Activated T-cell treated with anti-CD3 and anti-CD28 coated beads, Interleukin-2, amount 50 U/mL, for 4 hours (primary cell): ENCODE results near the gene HSPA14. TPM values are rescaled to one million over a fixed set of nuclear protein-coding genes. Genes with fewer than 3 reads are reported as not detected.

ENCODE experiments used
- ATAC-seq, 2 donors: fragments of 200-7000 bp; cut with Tn5 transposase; one replicate each; pipeline ENCODE4 v1.10.0; 2021
- DNase-seq: peaks from one replicate; pipeline ENCODE4 v3.0.0-alpha.2; 2020
- H3K27me3 Mint-ChIP-seq: one replicate; pipeline ENCODE4 v1.8.0; 2021; ENCODE audit warnings: low read depth, mixed read lengths
- H3K36me3 Mint-ChIP-seq: one replicate; pipeline ENCODE4 v1.8.0; 2022; ENCODE audit warnings: mixed read lengths; ENCODE audit not compliant: insufficient read depth
- H3K4me1 Mint-ChIP-seq: one replicate; pipeline ENCODE4 v1.8.0; 2021; ENCODE audit warnings: low read depth, mixed read lengths
- H3K4me3 Mint-ChIP-seq: one replicate; pipeline ENCODE4 v1.8.0; 2021; ENCODE audit warnings: mild to moderate bottlenecking, moderate library complexity, mixed read lengths
- H3K9me3 Mint-ChIP-seq: one replicate; pipeline ENCODE4 v1.8.0; 2021; ENCODE audit warnings: mixed read lengths
- total RNA-seq, 3 donors: library from RNA; stranded (reverse); gene quantifications; one replicate each; pipeline ENCODE4 v1.2.1, GENCODE V29; 2021

HSPA14 gene
- total RNA-seq, 3 donors from 2014 or later: 53.9 to 58.5 (median 54.6) TPM

- peak in 1 of 2 donors; percentile 62 for ATAC-seq
- DNase-seq: peak; percentile 29
- H3K9me3 Mint-ChIP-seq: no peaks in the 10 kb centered on the region
- H3K27me3 Mint-ChIP-seq: no peaks in the 10 kb centered on the region
- peaks cover 7% of the 10 kb centered on the region for H3K4me1 Mint-ChIP-seq
- H3K36me3 Mint-ChIP-seq: no peaks in the 10 kb centered on the region
- no peak overlapping the region for H3K4me3 Mint-ChIP-seq
Observed at GRCh38 chr10:14822879-14823755, 15.0 kb upstream of the HSPA14 start.

GRCh38 chr10:14823966-14824365 is 14.1 kb upstream of the HSPA14 start:
- H3K36me3 Mint-ChIP-seq: no peaks in the 10 kb centered on the region
- H3K27me3 Mint-ChIP-seq: no peaks in the 10 kb centered on the region
- ATAC-seq: no peak
- H3K4me1 Mint-ChIP-seq: peaks cover 7% of the 10 kb centered on the region
- no peaks in the 10 kb centered on the region for H3K9me3 Mint-ChIP-seq
- no peak for DNase-seq
- no peak overlapping the region for H3K4me3 Mint-ChIP-seq

DNA sequence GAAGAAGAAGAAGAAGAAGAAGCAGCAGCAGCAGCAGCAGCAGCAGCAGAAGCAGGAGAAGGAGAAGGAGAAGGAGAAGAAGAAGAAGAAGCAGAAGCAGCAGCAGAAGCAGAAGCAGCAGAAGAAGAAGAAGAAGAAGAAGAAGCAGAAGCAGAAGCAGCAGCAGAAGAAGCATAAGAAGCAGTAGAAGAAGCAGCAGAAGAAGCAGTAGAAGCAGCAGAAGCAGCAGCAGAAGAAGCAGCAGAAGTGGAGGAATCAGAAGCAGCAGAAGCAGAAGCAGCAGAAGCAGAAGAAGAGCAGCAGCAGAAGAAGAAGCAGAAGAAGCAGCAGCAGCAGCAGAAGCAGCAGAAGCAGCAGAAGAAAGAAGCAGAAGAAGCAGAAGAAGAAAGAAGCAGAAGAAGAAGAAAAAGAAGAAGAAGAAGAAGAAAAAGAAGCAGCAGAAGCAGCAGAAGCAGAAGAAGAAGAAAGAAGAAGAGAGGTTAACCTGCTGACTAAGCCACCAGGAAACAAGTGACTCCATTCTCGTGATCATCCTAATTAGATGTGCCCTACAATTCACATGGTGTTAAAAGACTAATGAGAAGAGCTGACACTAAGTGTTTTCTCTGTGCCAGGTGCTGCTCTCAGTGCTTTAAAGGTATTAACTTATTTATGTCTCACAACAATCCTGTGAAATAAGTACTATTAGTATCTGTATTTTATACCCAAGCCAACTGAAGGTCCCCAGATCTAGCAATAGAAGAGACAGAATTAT is 11.9 kb upstream of the HSPA14 start:
- Mint-ChIP-seq H3K9me3 (no peaks in the 10 kb centered on the region), H3K27me3 (no peaks in the 10 kb centered on the region), H3K4me3 (no peak overlapping the region), H3K36me3 (no peaks in the 10 kb centered on the region), H3K4me1 (peaks cover 4% of the 10 kb centered on the region)
- no peak for ATAC-seq
- DNase-seq: no peak

DNA sequence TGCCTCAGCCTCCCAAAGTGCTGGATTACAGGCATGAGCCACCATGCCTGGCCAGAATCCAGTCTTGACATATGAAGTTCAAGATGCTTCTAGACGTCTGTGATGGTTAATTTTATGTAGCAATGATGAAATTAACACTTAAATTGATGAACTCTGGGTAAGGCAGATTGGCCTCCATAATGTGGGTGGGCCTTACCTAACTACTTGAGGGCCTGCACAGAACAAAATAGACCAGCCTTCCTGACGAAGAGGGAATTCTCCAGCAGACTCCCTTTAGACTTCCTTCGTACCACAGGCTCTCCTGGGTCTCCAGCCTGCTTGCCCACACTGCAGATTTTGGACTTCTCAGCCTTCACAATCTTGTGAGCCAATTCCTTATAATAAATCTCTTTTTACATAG is 5.0 kb upstream of the HSPA14 start:
- H3K27me3 Mint-ChIP-seq: no peaks in the 10 kb centered on the region
- ATAC-seq: no peak
- no peak for DNase-seq
- peaks cover 7% of the 10 kb centered on the region for H3K4me1 Mint-ChIP-seq
- H3K36me3 Mint-ChIP-seq: peaks cover 3% of the 10 kb centered on the region
- H3K4me3 Mint-ChIP-seq: no peak overlapping the region
- no peaks in the 10 kb centered on the region for H3K9me3 Mint-ChIP-seq

DNA sequence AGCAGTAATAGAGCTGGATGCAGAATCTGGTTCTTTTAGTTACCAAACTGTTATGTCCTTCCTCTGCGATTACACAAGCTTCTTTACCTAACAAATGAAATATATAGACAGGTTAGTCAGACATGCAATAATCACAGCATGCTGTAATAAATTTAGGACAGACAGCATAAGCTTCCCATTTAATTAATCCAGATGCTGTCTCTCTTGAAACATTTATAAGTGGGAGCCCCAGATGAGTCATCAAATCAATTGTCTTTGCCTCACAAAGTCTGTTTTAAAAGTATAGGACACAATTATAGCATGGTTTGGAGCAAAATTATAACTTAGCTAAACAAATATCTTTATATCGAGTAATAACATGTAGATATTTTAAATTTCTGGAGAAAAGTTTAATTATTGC is 1.9 kb upstream of the HSPA14 start:
- no peak for DNase-seq
- ATAC-seq: no peak
- no peak overlapping the region for H3K4me3 Mint-ChIP-seq
- H3K4me1 Mint-ChIP-seq: peaks cover 18% of the 10 kb centered on the region
- no peaks in the 10 kb centered on the region for H3K9me3 Mint-ChIP-seq
- H3K27me3 Mint-ChIP-seq: no peaks in the 10 kb centered on the region
- H3K36me3 Mint-ChIP-seq: peaks cover 16% of the 10 kb centered on the region

GRCh38 chr10:14837003-14837756 is 926 bp upstream of the HSPA14 start:
- no peak for DNase-seq
- Mint-ChIP-seq H3K4me1 (peaks cover 18% of the 10 kb centered on the region), H3K36me3 (peaks cover 20% of the 10 kb centered on the region), H3K9me3 (no peaks in the 10 kb centered on the region), H3K4me3 (peak overlapping the region; percentile 96), H3K27me3 (no peaks in the 10 kb centered on the region)
- ATAC-seq: no peak

- H3K9me3 Mint-ChIP-seq: no peaks in the 10 kb centered on the region
- H3K4me3 Mint-ChIP-seq: peak overlapping the region; percentile 96
- peaks cover 19% of the 10 kb centered on the region for H3K36me3 Mint-ChIP-seq
- ATAC-seq (peak; percentile 7 to 8), DNase-seq (peak; percentile 11)
- peaks cover 18% of the 10 kb centered on the region for H3K4me1 Mint-ChIP-seq
- no peaks in the 10 kb centered on the region for H3K27me3 Mint-ChIP-seq
Observed at GRCh38 chr10:14838582-14839304, 637 bp downstream of the HSPA14 start.

- H3K9me3 Mint-ChIP-seq: no peaks in the 10 kb centered on the region
- H3K36me3 Mint-ChIP-seq: peaks cover 22% of the 10 kb centered on the region
- no peaks in the 10 kb centered on the region for H3K27me3 Mint-ChIP-seq
- DNase-seq (no peak), ATAC-seq (no peak)
- H3K4me1 Mint-ChIP-seq: peaks cover 18% of the 10 kb centered on the region
- H3K4me3 Mint-ChIP-seq: peak overlapping the region; percentile 96
Observed at GRCh38 chr10:14839305-14839695, 1.2 kb downstream of the HSPA14 start.

- H3K36me3 Mint-ChIP-seq: peaks cover 29% of the 10 kb centered on the region
- H3K4me3 Mint-ChIP-seq: peak overlapping the region; percentile 67
- no peaks in the 10 kb centered on the region for H3K27me3 Mint-ChIP-seq
- H3K9me3 Mint-ChIP-seq: no peaks in the 10 kb centered on the region
- no peak for DNase-seq
- H3K4me1 Mint-ChIP-seq: peaks cover 19% of the 10 kb centered on the region
- no peak for ATAC-seq
Observed at GRCh38 chr10:14840178-14840577, 2.1 kb downstream of the HSPA14 start.

DNA sequence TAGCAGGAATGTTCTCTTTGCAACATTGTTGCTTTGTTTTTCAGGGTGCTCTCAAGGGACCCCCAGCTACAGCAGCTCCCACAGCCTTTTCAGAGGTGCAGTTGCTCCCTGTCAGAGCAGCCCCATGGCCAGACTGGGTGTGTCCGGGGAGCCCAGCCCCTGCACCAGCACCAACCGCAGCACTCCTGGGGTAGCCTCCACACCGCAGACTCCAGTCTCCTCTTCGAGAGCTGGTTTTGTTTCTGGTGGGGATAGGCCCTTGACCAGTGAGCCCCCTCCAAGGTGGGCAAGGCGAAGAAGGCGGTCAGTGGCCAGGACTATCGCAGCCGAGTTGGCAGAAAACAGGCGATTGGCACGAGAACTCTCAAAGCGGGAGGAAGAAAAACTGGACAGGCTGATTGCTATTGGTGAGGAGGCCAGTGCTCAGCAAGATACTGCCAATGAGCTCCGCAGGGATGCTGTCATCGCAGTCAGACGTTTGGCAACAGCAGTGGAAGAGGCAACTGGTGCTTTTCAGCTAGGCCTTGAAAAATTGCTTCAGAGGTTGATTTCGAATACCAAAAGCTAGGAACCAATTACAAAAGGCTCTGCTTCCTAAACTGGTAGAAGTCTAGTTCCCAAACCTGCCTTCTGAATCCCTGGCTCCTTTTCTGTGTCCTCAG is 5.4 kb downstream of the HSPA14 start:
- Mint-ChIP-seq H3K27me3 (no peaks in the 10 kb centered on the region), H3K36me3 (peaks cover 32% of the 10 kb centered on the region), H3K9me3 (no peaks in the 10 kb centered on the region), H3K4me1 (peaks cover 13% of the 10 kb centered on the region), H3K4me3 (no peak overlapping the region)
- DNase-seq (no peak), ATAC-seq (no peak)

DNA sequence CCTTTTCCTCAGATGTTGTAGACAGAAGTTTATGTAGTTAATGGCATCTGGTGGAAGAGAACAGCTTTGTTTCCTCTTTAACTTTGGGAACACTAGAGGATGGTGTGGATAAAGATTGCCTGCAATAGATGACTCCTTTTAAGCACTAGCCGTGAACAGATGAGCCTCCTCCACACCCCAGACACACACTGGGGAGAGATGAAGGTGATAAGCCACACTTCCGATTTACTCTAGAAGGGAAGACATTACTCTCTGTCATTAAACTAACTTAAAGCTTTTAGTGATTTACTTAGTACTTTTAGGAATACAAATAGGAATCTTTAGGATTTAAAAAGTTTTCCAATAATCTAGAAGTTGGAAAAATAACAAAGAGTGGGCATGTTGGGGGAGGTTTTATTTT is 6.8 kb downstream of the HSPA14 start:
- Mint-ChIP-seq H3K36me3 (peaks cover 32% of the 10 kb centered on the region), H3K9me3 (no peaks in the 10 kb centered on the region), H3K27me3 (no peaks in the 10 kb centered on the region), H3K4me3 (no peak overlapping the region), H3K4me1 (peaks cover 7% of the 10 kb centered on the region)
- no peak for DNase-seq
- ATAC-seq: no peak

DNA sequence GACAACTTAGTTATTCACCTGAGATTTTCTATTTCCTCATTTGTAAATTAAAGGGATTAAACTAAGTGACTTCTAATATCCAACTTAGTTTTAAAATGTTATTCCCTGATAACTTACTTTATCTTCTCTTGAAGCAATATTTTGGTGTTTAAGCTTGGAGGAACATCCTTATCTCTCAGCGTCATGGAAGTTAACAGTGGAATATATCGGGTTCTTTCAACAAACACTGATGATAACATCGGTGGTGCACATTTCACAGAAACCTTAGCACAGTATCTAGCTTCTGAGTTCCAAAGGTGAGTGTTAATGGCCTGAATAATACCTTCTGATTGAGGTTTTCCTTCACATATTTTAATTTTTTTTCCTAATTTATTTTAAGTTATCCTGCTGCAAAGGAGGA is 14.1 kb downstream of the HSPA14 start:
- no peak for DNase-seq
- no peaks in the 10 kb centered on the region for H3K9me3 Mint-ChIP-seq
- no peak for ATAC-seq
- H3K4me3 Mint-ChIP-seq: no peak overlapping the region
- peaks cover 35% of the 10 kb centered on the region for H3K36me3 Mint-ChIP-seq
- H3K27me3 Mint-ChIP-seq: no peaks in the 10 kb centered on the region
- no peaks in the 10 kb centered on the region for H3K4me1 Mint-ChIP-seq

GRCh38 chr10:14855453-14855852 is 17.3 kb downstream of the HSPA14 start:
- Mint-ChIP-seq H3K36me3 (peaks cover 46% of the 10 kb centered on the region), H3K4me1 (no peaks in the 10 kb centered on the region), H3K4me3 (no peak overlapping the region), H3K9me3 (no peaks in the 10 kb centered on the region), H3K27me3 (no peaks in the 10 kb centered on the region)
- DNase-seq: no peak
- no peak for ATAC-seq
